Measurements from ENCODE around the gene PON2. TPM values are rescaled to one million over a fixed set of nuclear protein-coding genes. Genes with fewer than 3 reads are reported as not detected.

Gene PON2
- total RNA-seq, 4 donors from 2014 or later = 76.7 to 96.9 (median 94.2) TPM

GRCh38 chr7:95411666-95412065 is 23.2 kb downstream of the PON2 start:
- no peak for DNase-seq
- no peaks in the 10 kb centered on the region for H3K4me1 ChIP-seq
- 87 to 91% methylated on average over 4 of the region's 4 CpGs for whole genome bisulfite sequencing, 2 donors
- H3K9me3 ChIP-seq = no peaks in the 10 kb centered on the region
- H3K27me3 ChIP-seq = no peaks in the 10 kb centered on the region
- H3K27ac ChIP-seq = no peak overlapping the region
- no peaks in the 10 kb centered on the region for H3K36me3 ChIP-seq
- intact Hi-C loops (cut with DNase I) = no loop called here
- TF ChIP-seq CTCF (IDR thresholded peaks at IDR 0.05) (no peak), POLR2A (IDR thresholded peaks at IDR 0.05) (no peak)
- H3K4me3 ChIP-seq (replicated peaks in 1 of 3) = no peak overlapping the region

- no peak for DNase-seq
- Histone ChIP-seq H3K27ac (no peak overlapping the region), H3K9me3 (no peaks in the 10 kb centered on the region), H3K36me3 (no peaks in the 10 kb centered on the region), H3K4me1 (no peaks in the 10 kb centered on the region), H3K27me3 (no peaks in the 10 kb centered on the region), H3K4me3 (replicated peaks in 1 of 3) (no peak overlapping the region)
- 96 to 98% methylated on average over 3 of the region's 3 CpGs for WGBS, 2 donors
- TF ChIP-seq POLR2A (IDR thresholded peaks at IDR 0.05) (no peak), CTCF (IDR thresholded peaks at IDR 0.05) (no peak)
- intact Hi-C loops (cut with DNase I) = no loop called here
These were observed 23.8 kb downstream of the PON2 start for GRCh38 chr7:95411036-95411435.

- intact Hi-C loops (cut with DNase I) = no loop called here
- no peaks in the 10 kb centered on the region for H3K36me3 ChIP-seq
- WGBS, 2 donors = 84 to 90% methylated on average over 2 of the region's 2 CpGs
These were observed 27.1 kb downstream of the PON2 start for GRCh38 chr7:95407751-95408150.

GRCh38 chr7:95405800-95406199 is 29.0 kb downstream of the PON2 start:
- intact Hi-C loops (cut with DNase I) = no loop called here
- no peak overlapping the region for H3K4me3 ChIP-seq (replicated peaks in 1 of 3)
- no peaks in the 10 kb centered on the region for H3K9me3 ChIP-seq
- no peak for TF ChIP-seq POLR2A (IDR thresholded peaks at IDR 0.05)
- H3K4me1 ChIP-seq = no peaks in the 10 kb centered on the region
- no peak for DNase-seq
- no peaks in the 10 kb centered on the region for H3K36me3 ChIP-seq
- H3K27ac ChIP-seq = no peak overlapping the region
- H3K27me3 ChIP-seq = no peaks in the 10 kb centered on the region
- 95 to 97% methylated on average over 6 of the region's 6 CpGs for WGBS, 2 donors

More at GRCh38 chr7:95407751-95408150, 27.1 kb downstream of the PON2 start:
- no peaks in the 10 kb centered on the region for H3K4me1 ChIP-seq
- H3K9me3 ChIP-seq = no peaks in the 10 kb centered on the region
- H3K4me3 ChIP-seq (replicated peaks in 1 of 3) = no peak overlapping the region
- no peak for DNase-seq
- TF ChIP-seq POLR2A (IDR thresholded peaks at IDR 0.05) (no peak), CTCF (IDR thresholded peaks at IDR 0.05) (no peak)
- no peaks in the 10 kb centered on the region for H3K27me3 ChIP-seq
- no peak overlapping the region for H3K27ac ChIP-seq

GRCh38 chr7:95405208-95405607 is 29.6 kb downstream of the PON2 start:
- H3K27me3 ChIP-seq = no peaks in the 10 kb centered on the region
- TF ChIP-seq CTCF (IDR thresholded peaks at IDR 0.05) = no peak
- TF ChIP-seq POLR2A (IDR thresholded peaks at IDR 0.05) = no peak
- no peaks in the 10 kb centered on the region for H3K4me1 ChIP-seq
- no peak for DNase-seq
- H3K36me3 ChIP-seq = no peaks in the 10 kb centered on the region
- H3K27ac ChIP-seq = no peak overlapping the region
- H3K4me3 ChIP-seq (replicated peaks in 1 of 3) = no peak overlapping the region
- intact Hi-C loops (cut with DNase I) = no loop called here
- 95 to 96% methylated on average over 3 of the region's 3 CpGs for WGBS, 2 donors
- H3K9me3 ChIP-seq = no peaks in the 10 kb centered on the region
